Measurements from ENCODE around the gene TPCN1. TPM values are rescaled to one million over a fixed set of nuclear protein-coding genes. Genes with fewer than 3 reads are reported as not detected.

TPCN1 gene
- total RNA-seq, 6 experiments from 2014 or later: 18.0 to 34.6 (median 28.3) TPM

DNA sequence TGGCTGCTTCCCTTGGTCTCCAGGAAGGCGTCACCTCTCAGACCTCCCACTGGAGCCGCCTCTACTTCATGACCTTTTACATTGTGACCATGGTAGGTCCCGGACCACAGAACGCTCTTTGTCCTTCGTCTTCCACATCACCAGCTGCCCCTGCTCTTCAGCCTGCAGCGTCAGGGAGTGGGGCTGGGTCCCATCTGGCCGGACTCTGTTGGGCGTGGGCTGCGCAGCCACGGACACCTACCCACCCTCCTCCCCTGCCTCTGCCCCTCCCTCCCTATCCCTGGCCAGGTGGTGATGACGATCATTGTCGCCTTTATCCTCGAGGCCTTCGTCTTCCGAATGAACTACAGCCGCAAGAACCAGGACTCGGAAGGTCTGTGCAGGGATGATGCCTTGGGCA is 70.3 kb downstream of the TPCN1 start:
- intact Hi-C loops (cut with DNase I): loop anchor here in 1 of 2 donors (10.0 kb wide), 1 partner anchor 97 kb away; no protein-coding TSS in a partner anchor
- DNase-seq: no peak

GRCh38 chr12:113292091-113292490 is 70.8 kb downstream of the TPCN1 start:
- Histone ChIP-seq H3K4me3 (no peak overlapping the region), H3K4me1 (peaks cover 0 to 9% (median 4%) of the 10 kb centered on the region in 4 donors), H3K36me3 (peaks cover 0 to 80% (median 18%) of the 10 kb centered on the region in 4 donors), H3K27ac (no peak overlapping the region), H3K9me3 (no peaks in the 10 kb centered on the region), H3K27me3 (no peaks in the 10 kb centered on the region)
- TF ChIP-seq CTCF (IDR thresholded peaks at IDR 0.05): no peak
- TF ChIP-seq POLR2A (IDR thresholded peaks at IDR 0.05): no peak
- ATAC-seq (no peak), DNase-seq (no peak)
- WGBS (ENCODE audit: insufficient coverage, low coverage, low lambda C conversion rate, missing lambda C conversion rate): 79% methylated on average over 6 of the region's 6 CpGs
- intact Hi-C loops (cut with DNase I): loop anchor here in 1 of 2 donors (10.0 kb wide), 1 partner anchor 97 kb away; no protein-coding TSS in a partner anchor

More for the DNA sequence above, 70.3 kb downstream of the TPCN1 start:
- no peaks in the 10 kb centered on the region for H3K27me3 ChIP-seq
- TF ChIP-seq CTCF (IDR thresholded peaks at IDR 0.05) (no peak), POLR2A (IDR thresholded peaks at IDR 0.05) (no peak)
- no peak for ATAC-seq
- no peaks in the 10 kb centered on the region for H3K9me3 ChIP-seq
- 84% methylated on average over 14 of the region's 17 CpGs for WGBS (ENCODE audit: insufficient coverage, low coverage, low lambda C conversion rate, missing lambda C conversion rate)
- H3K4me3 ChIP-seq: no peak overlapping the region
- H3K36me3 ChIP-seq: peaks cover 0 to 84% (median 18%) of the 10 kb centered on the region in 4 donors
- H3K27ac ChIP-seq: no peak overlapping the region
- peaks cover 0 to 4% (median 2%) of the 10 kb centered on the region in 4 donors for H3K4me1 ChIP-seq

GRCh38 chr12:113292547-113292946 is 71.3 kb downstream of the TPCN1 start:
- H3K4me1 ChIP-seq: peaks cover 0 to 14% (median 6%) of the 10 kb centered on the region in 4 donors
- H3K4me3 ChIP-seq: no peak overlapping the region
- no peaks in the 10 kb centered on the region for H3K27me3 ChIP-seq
- no peak for TF ChIP-seq POLR2A (IDR thresholded peaks at IDR 0.05)
- TF ChIP-seq CTCF (IDR thresholded peaks at IDR 0.05): no peak
- peaks cover 0 to 76% (median 18%) of the 10 kb centered on the region in 4 donors for H3K36me3 ChIP-seq
- 67% methylated on average over 3 of the region's 7 CpGs for WGBS (ENCODE audit: insufficient coverage, low coverage, low lambda C conversion rate, missing lambda C conversion rate)
- no peaks in the 10 kb centered on the region for H3K9me3 ChIP-seq
- no peak overlapping the region for H3K27ac ChIP-seq
- DNase-seq: no peak
- ATAC-seq: no peak
- intact Hi-C loops (cut with DNase I): loop anchor here in 1 of 2 donors (10.0 kb wide), 1 partner anchor 98 kb away; no protein-coding TSS in a partner anchor

GRCh38 chr12:113293100-113293499 is 71.8 kb downstream of the TPCN1 start:
- DNase-seq (no peak), ATAC-seq (no peak)
- Histone ChIP-seq H3K4me3 (no peak overlapping the region), H3K27me3 (no peaks in the 10 kb centered on the region), H3K4me1 (peaks cover 0 to 19% (median 9%) of the 10 kb centered on the region in 4 donors), H3K9me3 (no peaks in the 10 kb centered on the region), H3K27ac (no peak overlapping the region), H3K36me3 (peaks cover 0 to 73% (median 16%) of the 10 kb centered on the region in 4 donors)
- 100% methylated on average over 1 of the region's 10 CpGs for WGBS (ENCODE audit: insufficient coverage, low coverage, low lambda C conversion rate, missing lambda C conversion rate)
- intact Hi-C loops (cut with DNase I): loop anchor here in 1 of 2 donors (10.0 kb wide), 1 partner anchor 98 kb away; no protein-coding TSS in a partner anchor
- no peak for TF ChIP-seq CTCF (IDR thresholded peaks at IDR 0.05)
- TF ChIP-seq POLR2A (IDR thresholded peaks at IDR 0.05): no peak
